CD4-positive, alpha-beta T cell (primary cell): ENCODE data around the gene HDGFL1. TPM values are rescaled to one million over a fixed set of nuclear protein-coding genes. Genes with fewer than 3 reads are reported as not detected.

ENCODE experiments used
- ATAC-seq: fragments of 200-7000 bp; cut with Tn5 transposase; one replicate; pipeline ENCODE4 v1.10.0; 2022; ENCODE audit warnings: mild to moderate bottlenecking; ENCODE audit not compliant: poor library complexity
- CTCF ChIA-PET: fragments of 350-600 bp; sonication (Branson Sonifier 250); formaldehyde crosslinking; loops from one replicate; lab custom pipeline; 2021; ENCODE audit warnings: antibody characterized with exemption, inconsistent platforms; lab: Charles Lee
- POLR2A ChIA-PET: fragments of 350-600 bp; sonication (Branson Sonifier 250); formaldehyde crosslinking; loops from one replicate; lab custom pipeline; 2021; ENCODE audit warnings: antibody characterized with exemption, inconsistent platforms; lab: Charles Lee
- DNase-seq, 14 experiments: peaks; one replicate each; pipeline ENCODE4 v3.0.0-alpha.2; 2013 to 2020; ENCODE audit warnings: mixed read lengths in 2 of 14
- H3K27ac ChIP-seq, 2 donors: one replicate each; pipeline versions ENCODE4 v1.5.1 to v1.7.0; 2013; ENCODE audit warnings: low read length in 2 of 2, low read depth in 1 of 2, mild to moderate bottlenecking in 1 of 2
- H3K27me3 ChIP-seq, 2 experiments: 1 replicate in 1 of 2; 2 replicates in 1 of 2; pipeline versions ENCODE4 v1.6.1 to v1.7.0; 2013; ENCODE audit warnings: low read length in 2 of 2, control low read depth in 1 of 2, mild to moderate bottlenecking in 1 of 2, moderate library complexity in 1 of 2; ENCODE audit not compliant: insufficient read depth in 2 of 2, control insufficient read depth in 1 of 2
- H3K36me3 ChIP-seq: one replicate; pipeline ENCODE4 v1.6.1; 2013; ENCODE audit warnings: low read length, control low read depth; ENCODE audit not compliant: insufficient read depth
- H3K4me1 ChIP-seq: one replicate; pipeline ENCODE4 v1.6.1; 2013; ENCODE audit warnings: low read length, control low read depth; ENCODE audit not compliant: insufficient read depth
- H3K4me3 ChIP-seq: one replicate; pipeline ENCODE4 v1.5.1; 2013; ENCODE audit warnings: mild to moderate bottlenecking, low read length, moderate library complexity
- H3K9me3 ChIP-seq, 2 experiments: 1 replicate in 1 of 2; 2 replicates in 1 of 2; pipeline versions ENCODE4 v1.6.1 to v1.7.0; 2013; ENCODE audit warnings: low read length in 2 of 2, mild to moderate bottlenecking in 2 of 2, control low read depth in 1 of 2, moderate library complexity in 1 of 2; ENCODE audit not compliant: control insufficient read depth in 1 of 2, insufficient read depth in 1 of 2
- H3K27ac Mint-ChIP-seq: one replicate; pipeline ENCODE4 v1.8.0; 2020; ENCODE audit warnings: mixed read lengths
- H3K27me3 Mint-ChIP-seq: one replicate; pipeline ENCODE4 v1.8.0; 2021; ENCODE audit warnings: mixed read lengths
- H3K36me3 Mint-ChIP-seq: one replicate; pipeline ENCODE4 v1.8.0; 2021; ENCODE audit warnings: low read depth, mixed read lengths
- H3K4me1 Mint-ChIP-seq: one replicate; pipeline ENCODE4 v1.8.0; 2021; ENCODE audit warnings: low read depth, mixed read lengths
- H3K4me3 Mint-ChIP-seq: one replicate; pipeline ENCODE4 v1.8.0; 2020; ENCODE audit warnings: mild to moderate bottlenecking, mixed read lengths
- H3K9me3 Mint-ChIP-seq: one replicate; pipeline ENCODE4 v1.8.0; 2020; ENCODE audit warnings: mixed read lengths
- CTCF ChIP-seq: fragments of 200-600 bp; IDR thresholded peaks from one replicate; pipeline ENCODE4 v1.8.0; 2022; ENCODE audit warnings: antibody characterized with exemption, mild to moderate bottlenecking
- intact Hi-C, 2 experiments: fragments of 100-400 bp; cut with DNase I in 1 of 2; cut with micrococcal nuclease in 1 of 2; formaldehyde crosslinking; loops; one replicate each; pipeline versions ENCODE4 v1.15.1 to v1.9.0; 2023 to 2025; cut with DNase I, micrococcal nuclease
- polyA plus RNA-seq, 2 donors: library from polyadenylated mRNA; unstranded; fragments of 120-200 nt; gene quantifications; one replicate each; pipeline ENCODE4 v1.2.1, GENCODE V29; 2013
- total RNA-seq, 174 experiments: library from RNA in 2 of 174; stranded (reverse) in 2 of 174; gene quantifications; one replicate each; pipeline ENCODE4 v1.2.3 and lab custom pipeline; 2021 to 2026

HDGFL1 gene
- total RNA-seq (not detected), total RNA-seq (lab: John Stamatoyannopoulos, UW) (0 to 0.09 (median 0) reads per million in 172 experiments)
- polyA plus RNA-seq (2013, experiment 1 of 2): not detected
- polyA plus RNA-seq (2013, experiment 2 of 2): not detected

GRCh38 chr6:22569281-22570184, at the start of gene HDGFL1:
TSS of gene HDGFL1 (plus strand) at chr6:22569566. CDS start at chr6:22569576, 10 bp downstream.
- DNase-seq (peak in 1 of 14 experiments; percentile 16), ATAC-seq (no peak)
- H3K27ac Mint-ChIP-seq: no peak within 1 kb of the TSS
- TF ChIP-seq CTCF: no peak
- H3K4me1 ChIP-seq: no peaks in the 10 kb centered on the region
- H3K36me3 ChIP-seq: no peaks in the 10 kb centered on the region
- H3K27ac ChIP-seq: no peak within 1 kb of the TSS
- peaks cover 0 to 19% of the 10 kb centered on the region in 2 experiments for H3K9me3 ChIP-seq
- no peaks in the 10 kb centered on the region for H3K27me3 Mint-ChIP-seq
- ChIA-PET CTCF (no interaction called here), POLR2A (no interaction called here)
- no peaks in the 10 kb centered on the region for H3K36me3 Mint-ChIP-seq
- no peak within 1 kb of the TSS for H3K4me3 Mint-ChIP-seq
- no peaks in the 10 kb centered on the region for H3K27me3 ChIP-seq
- H3K4me1 Mint-ChIP-seq: no peaks in the 10 kb centered on the region
- peaks cover 3% of the 10 kb centered on the region for H3K9me3 Mint-ChIP-seq
- H3K4me3 ChIP-seq: no peak within 1 kb of the TSS
- intact Hi-C loops: no loop called here

DNA sequence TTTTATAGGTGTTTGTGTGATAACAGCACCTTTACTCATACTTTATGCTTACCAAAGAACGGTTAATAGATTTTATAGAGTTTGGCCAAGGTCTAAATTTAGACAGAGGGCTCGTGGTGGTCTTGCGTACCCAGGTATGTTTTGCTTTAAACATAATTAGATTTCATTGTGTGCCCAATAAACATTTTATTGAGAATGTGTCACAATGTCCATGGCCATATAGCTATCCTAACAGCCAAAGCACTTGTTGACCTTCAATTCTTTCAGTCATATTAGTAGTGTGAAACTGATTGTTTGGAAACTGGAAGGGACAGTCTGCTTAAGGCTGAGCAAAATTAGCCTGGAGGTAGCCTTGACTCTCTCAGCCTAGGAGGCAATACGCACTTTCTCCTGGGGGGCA, 48.3 kb upstream of the HDGFL1 start:
- no peaks in the 10 kb centered on the region for H3K9me3 Mint-ChIP-seq
- Histone ChIP-seq H3K9me3 (peaks cover 0 to 4% of the 10 kb centered on the region in 2 experiments), H3K27ac (no peak overlapping the region), H3K27me3 (no peaks in the 10 kb centered on the region), H3K36me3 (no peaks in the 10 kb centered on the region), H3K4me3 (no peak overlapping the region), H3K4me1 (no peaks in the 10 kb centered on the region)
- TF ChIP-seq CTCF: no peak
- ATAC-seq: no peak
- intact Hi-C loops: no loop called here
- H3K4me1 Mint-ChIP-seq: no peaks in the 10 kb centered on the region
- H3K27me3 Mint-ChIP-seq: no peaks in the 10 kb centered on the region
- no peak overlapping the region for H3K4me3 Mint-ChIP-seq
- CTCF ChIA-PET: no interaction called here
- POLR2A ChIA-PET: no interaction called here
- no peaks in the 10 kb centered on the region for H3K36me3 Mint-ChIP-seq
- H3K27ac Mint-ChIP-seq: no peak overlapping the region
- no peak for DNase-seq

DNA sequence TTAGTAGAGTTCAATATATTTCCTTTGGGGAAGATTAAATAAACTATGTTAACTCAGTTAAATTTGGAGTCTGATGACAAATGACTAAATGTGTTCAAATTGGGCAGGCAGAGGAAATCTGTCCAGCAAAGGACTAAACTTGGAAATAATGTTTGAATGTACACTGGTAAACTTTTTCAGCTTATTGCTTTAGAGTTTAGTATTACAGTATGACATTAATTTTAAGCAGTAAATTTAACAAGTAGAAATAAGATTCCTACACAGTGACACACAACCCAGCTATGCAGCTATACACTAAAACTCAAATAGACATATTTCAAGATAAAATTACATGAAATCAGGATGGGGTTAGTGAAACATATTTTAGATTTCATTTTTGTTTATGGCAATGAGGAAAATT, 42.6 kb upstream of the HDGFL1 start:
- Mint-ChIP-seq H3K9me3 (no peaks in the 10 kb centered on the region), H3K27me3 (no peaks in the 10 kb centered on the region), H3K27ac (no peak overlapping the region), H3K4me3 (no peak overlapping the region), H3K4me1 (no peaks in the 10 kb centered on the region), H3K36me3 (no peaks in the 10 kb centered on the region)
- Histone ChIP-seq H3K4me3 (no peak overlapping the region), H3K36me3 (no peaks in the 10 kb centered on the region), H3K27ac (no peak overlapping the region), H3K27me3 (no peaks in the 10 kb centered on the region), H3K4me1 (no peaks in the 10 kb centered on the region), H3K9me3 (no peaks in the 10 kb centered on the region)
- ChIA-PET CTCF (no interaction called here), POLR2A (no interaction called here)
- intact Hi-C loops: no loop called here
- DNase-seq (no peak), ATAC-seq (no peak)
- no peak for TF ChIP-seq CTCF
